CD4-positive, alpha-beta T cell treated with Interferon alpha-2 for 1 hour (primary cell): ENCODE data around the gene SMIM10L1.

Experiments
- DNase-seq, 2 donors: peaks; one replicate each; pipeline ENCODE4 v3.0.0-alpha.2; 2020 to 2022

Gene SMIM10L1

DNA sequence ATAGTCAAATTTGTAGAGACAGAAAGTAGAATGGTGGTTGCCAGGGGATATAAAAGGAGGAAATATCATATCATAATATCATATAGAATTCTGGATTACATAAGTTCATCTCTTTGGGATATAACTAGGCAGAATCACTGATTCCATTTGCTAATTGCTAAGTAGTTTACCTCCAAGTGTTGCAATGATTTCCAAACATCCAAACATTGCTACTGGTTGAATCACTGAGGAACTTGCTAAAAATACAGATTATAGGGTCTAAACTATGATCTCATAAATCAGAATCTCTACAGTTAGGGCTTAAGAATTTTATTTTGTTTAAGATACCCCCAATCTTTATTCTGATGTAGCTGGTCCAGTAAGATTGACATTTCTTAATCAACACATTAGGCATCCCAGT is 31.8 kb downstream of the SMIM10L1 start:
- no peak for DNase-seq

DNA sequence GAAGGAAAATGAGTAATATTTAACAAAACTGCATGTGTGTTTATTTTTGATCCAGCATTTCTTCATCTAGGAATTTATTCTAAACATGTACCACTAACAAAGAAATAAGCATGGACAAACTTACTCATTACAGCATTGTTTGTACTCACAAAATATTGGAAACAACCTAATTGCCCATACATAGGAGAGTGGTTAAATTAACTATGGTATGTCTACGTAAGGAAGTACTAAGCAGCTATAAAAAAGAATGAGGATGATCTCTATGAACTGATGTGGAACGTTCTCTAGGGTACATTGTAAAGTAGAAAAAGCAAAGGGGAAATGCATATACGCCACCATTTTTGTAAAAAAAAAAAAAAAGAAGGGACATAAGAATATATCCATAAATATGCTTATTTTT is 33.2 kb downstream of the SMIM10L1 start:
- DNase-seq = no peak

DNA sequence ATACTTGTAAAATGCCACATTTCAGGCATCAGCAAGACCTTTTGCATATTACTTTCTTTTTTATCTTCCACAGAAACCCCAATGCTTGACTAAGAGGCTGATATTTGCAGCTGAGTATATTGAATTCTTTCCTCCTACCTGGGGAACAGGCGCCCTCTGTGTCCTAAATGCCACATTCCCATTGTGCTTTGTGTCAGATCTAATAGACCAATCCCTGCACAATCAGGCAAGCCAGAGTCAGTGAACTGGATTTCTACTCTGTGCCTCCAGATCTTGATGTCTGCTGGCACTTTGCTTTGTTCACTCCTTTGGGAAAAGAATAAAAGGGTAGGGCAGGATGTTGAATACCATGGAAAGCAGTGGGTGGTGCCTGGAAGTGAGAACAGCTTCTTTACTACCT is 38.1 kb downstream of the SMIM10L1 start:
- DNase-seq = no peak
